ENCODE measurements around the gene INSRR. TPM values are rescaled to one million over a fixed set of nuclear protein-coding genes. Genes with fewer than 3 reads are reported as not detected.

The INSRR gene
- total and polyA plus RNA-seq, 2 of the 4 experiments (the other 2 are of a cell fraction): not detected

DNA sequence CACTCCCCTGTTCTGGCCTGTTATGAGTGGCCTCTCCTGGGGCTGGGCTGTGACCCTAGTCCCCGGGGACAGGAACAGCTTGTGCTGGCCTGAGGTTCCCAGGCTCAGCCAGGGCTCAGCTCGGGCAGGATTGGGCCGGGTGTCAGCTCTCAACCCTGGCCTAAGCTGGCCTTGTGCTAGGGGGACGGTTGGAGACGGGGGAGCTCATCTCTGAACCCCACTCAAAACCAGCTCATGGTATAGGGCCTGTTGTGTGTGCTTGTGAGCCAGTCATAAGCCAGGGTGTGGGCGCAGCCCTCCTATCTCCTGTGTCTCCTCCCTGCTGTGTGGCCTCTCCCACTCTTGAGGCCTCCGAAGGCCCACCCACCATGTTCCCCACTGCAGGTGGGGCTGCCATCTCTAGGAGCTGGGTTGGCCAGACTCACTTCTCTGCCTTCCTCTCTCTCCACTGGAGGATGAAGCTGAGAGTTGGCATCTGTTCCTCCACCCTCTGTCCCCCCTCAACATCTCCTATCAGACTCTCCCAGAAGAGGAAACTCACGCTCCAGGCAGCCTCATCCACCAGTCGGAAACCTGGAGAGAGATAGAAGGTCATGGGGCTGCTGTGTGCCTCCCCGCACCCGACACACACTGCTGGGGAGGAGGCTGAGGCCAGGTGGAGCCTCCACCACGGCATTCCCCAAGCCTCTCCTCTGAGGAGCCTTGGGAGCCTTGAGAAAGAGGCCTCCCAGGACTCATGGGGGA lies 36.0 kb upstream of the INSRR start:
- peak overlapping the region; percentile 59 for H4K5ac ChIP-seq (ENCODE audit: low read depth, low read length)
- POLR2A ChIA-PET (ENCODE audit: unreplicated experiment): interaction anchor here (1.2 kb wide), 1 partner anchor 166 kb away, joined by 3 read pairs; the partner anchor contains the start of genes ISG20L2 and METTL25B
- H3K9me3 ChIP-seq (ENCODE audit: control insufficient read depth, insufficient read depth, low read length): no peaks in the 10 kb centered on the region
- no peaks in the 10 kb centered on the region for H3K36me3 ChIP-seq (ENCODE audit: control insufficient read depth, insufficient read depth, low read length)
- peak overlapping the region; percentile 76 for H3K4ac ChIP-seq (ENCODE audit: low read depth, low read length)
- no peak overlapping the region for H3K4me3 ChIP-seq (ENCODE audit: insufficient read depth, low read depth, low read length)
- peak overlapping the region; percentile 77; the same call in 1 of the 2 replicates for H3K9ac ChIP-seq (ENCODE audit: low read depth, low read length)
- H4K91ac ChIP-seq (ENCODE audit: insufficient read depth, low read depth, low read length): peak overlapping the region; percentile 87
- intact Hi-C loops (cut with micrococcal nuclease) (no loop called here), dilution Hi-C loops (cut with HindIII; ENCODE audit: low sequenced_read_pairs, unreplicated experiment) (no loop called here), in situ Hi-C loops (cut with MboI; ENCODE audit: low sequenced_read_pairs) (loop anchor here (5.0 kb wide), 1 partner anchor 32 kb away; no protein-coding TSS in a partner anchor)
- H3K56ac ChIP-seq (ENCODE audit: extremely low read depth, insufficient read depth, low read length): peak overlapping the region; percentile 34; the same call in 1 of the 2 replicates
- CTCF ChIA-PET: no interaction called here
- H3K79me1 ChIP-seq (ENCODE audit: low read depth in 1 of 2, low read length in 2 of 2): peaks cover 19 to 62% of the 10 kb centered on the region in 2 experiments
- peaks cover 2% of the 10 kb centered on the region; the same call in 1 of the 2 replicates for H4K20me1 ChIP-seq (ENCODE audit: insufficient read depth, low read length)
- H3K18ac ChIP-seq (ENCODE audit: low read depth, low read length): peak overlapping the region; percentile 65; the same call in 1 of the 2 replicates
- no peak for TF ChIP-seq CEBPB (IDR thresholded peaks at IDR 0.05; ENCODE audit: low read depth, low read length)
- TF ChIP-seq BHLHE40 (IDR thresholded peaks at IDR 0.05; ENCODE audit: low read depth, low read length): no peak
- no peak for TF ChIP-seq FOS (IDR thresholded peaks at IDR 0.05; ENCODE audit: low read depth, low read length)
- no CpG with 5 or more reads among the region's 12 CpGs for WGBS, 2 experiments (ENCODE audit: extremely low coverage in 2 of 2, insufficient read length in 1 of 2)
- no peaks in the 10 kb centered on the region; the same call in 1 of the 2 replicates for H3K27me3 ChIP-seq (ENCODE audit: control insufficient read depth, insufficient read depth, low read length)
- peak overlapping the region; percentile 46 for H3K27ac ChIP-seq (ENCODE audit: insufficient read depth, low read length)
- H3K4me1 ChIP-seq (ENCODE audit: control insufficient read depth, insufficient read depth, low read length): peaks cover 39% of the 10 kb centered on the region
- H3K9me1 ChIP-seq (ENCODE audit: insufficient read depth, low read length): peaks cover 24% of the 10 kb centered on the region
- peak overlapping the region; percentile 96 for H2AK9ac ChIP-seq (replicated peaks; ENCODE audit: low read depth, low read length, poor library complexity)
- H3K23ac ChIP-seq (ENCODE audit: low read depth, low read length): peak overlapping the region; percentile 26
- BruUV-seq (replicated peaks): no TSS peak
- no peak for ATAC-seq (ENCODE audit: low read depth)
- peak overlapping the region; percentile 62 to 68 for H4K8ac ChIP-seq (ENCODE audit: low read depth in 2 of 2, low read length in 2 of 2)
- H2AK5ac ChIP-seq (ENCODE audit: low read depth, low read length): peak overlapping the region; percentile 41
- H2AFZ ChIP-seq (replicated peaks; ENCODE audit: low read length, poor library complexity): peak overlapping the region; percentile 70
- peak overlapping the region; percentile 47; the same call in 2 of the 3 replicates for H2BK15ac ChIP-seq (ENCODE audit: low read depth, low read length)
- H3K14ac ChIP-seq (replicated peaks; ENCODE audit: low read depth, low read length): peak overlapping the region; percentile 74
- DNase-seq: peak; percentile 30
- peak overlapping the region; percentile 90 for H3K4me2 ChIP-seq (ENCODE audit: low read depth, low read length)
- peak overlapping the region; percentile 88 for H2BK120ac ChIP-seq (ENCODE audit: low read depth, low read length)
- H2BK20ac ChIP-seq (ENCODE audit: low read depth, low read length): peak overlapping the region; percentile 67
- peak overlapping the region; percentile 92 for H2BK5ac ChIP-seq (ENCODE audit: low read depth, low read length, poor library complexity, severe bottlenecking)

Data from IMR-90 (cell line).